ENCODE results near the gene RAB11FIP5.

The RAB11FIP5 gene, protein sequence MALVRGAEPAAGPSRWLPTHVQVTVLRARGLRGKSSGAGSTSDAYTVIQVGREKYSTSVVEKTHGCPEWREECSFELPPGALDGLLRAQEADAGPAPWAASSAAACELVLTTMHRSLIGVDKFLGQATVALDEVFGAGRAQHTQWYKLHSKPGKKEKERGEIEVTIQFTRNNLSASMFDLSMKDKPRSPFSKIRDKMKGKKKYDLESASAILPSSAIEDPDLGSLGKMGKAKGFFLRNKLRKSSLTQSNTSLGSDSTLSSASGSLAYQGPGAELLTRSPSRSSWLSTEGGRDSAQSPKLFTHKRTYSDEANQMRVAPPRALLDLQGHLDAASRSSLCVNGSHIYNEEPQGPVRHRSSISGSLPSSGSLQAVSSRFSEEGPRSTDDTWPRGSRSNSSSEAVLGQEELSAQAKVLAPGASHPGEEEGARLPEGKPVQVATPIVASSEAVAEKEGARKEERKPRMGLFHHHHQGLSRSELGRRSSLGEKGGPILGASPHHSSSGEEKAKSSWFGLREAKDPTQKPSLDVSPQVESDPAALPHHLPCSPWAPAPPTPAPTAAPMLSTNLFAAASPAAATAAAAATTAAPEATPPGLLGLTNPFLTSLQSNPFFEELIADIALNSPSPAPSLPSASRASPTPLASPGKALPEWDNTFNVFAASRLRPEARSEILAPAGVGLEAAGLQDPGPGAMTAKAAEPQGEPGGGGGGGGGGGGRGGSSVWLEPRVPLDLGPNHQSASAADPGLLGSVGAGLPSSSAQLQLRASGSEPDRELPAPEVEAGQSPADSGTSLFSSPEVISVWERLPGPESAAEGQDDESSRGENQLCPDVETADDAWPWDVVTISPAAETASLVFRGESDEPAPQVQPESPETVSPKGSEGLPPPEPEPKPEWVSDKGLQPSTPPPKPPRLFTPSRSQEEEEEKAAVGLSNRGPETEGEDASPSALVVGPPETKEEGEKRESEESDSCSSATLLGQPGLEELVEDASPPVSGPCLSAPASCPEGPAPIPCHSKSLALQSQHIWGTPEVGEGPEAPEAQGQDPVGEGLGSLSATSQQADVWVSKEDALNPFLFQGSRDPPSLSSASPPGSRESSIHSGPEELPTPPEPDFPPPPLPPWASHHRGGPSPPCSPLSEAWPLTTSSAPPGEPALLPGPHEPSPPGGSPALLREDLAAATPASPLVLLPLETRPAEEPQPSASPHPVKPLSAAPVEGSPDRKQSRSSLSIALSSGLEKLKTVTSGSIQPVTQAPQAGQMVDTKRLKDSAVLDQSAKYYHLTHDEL (N-terminal part only)

DNA sequence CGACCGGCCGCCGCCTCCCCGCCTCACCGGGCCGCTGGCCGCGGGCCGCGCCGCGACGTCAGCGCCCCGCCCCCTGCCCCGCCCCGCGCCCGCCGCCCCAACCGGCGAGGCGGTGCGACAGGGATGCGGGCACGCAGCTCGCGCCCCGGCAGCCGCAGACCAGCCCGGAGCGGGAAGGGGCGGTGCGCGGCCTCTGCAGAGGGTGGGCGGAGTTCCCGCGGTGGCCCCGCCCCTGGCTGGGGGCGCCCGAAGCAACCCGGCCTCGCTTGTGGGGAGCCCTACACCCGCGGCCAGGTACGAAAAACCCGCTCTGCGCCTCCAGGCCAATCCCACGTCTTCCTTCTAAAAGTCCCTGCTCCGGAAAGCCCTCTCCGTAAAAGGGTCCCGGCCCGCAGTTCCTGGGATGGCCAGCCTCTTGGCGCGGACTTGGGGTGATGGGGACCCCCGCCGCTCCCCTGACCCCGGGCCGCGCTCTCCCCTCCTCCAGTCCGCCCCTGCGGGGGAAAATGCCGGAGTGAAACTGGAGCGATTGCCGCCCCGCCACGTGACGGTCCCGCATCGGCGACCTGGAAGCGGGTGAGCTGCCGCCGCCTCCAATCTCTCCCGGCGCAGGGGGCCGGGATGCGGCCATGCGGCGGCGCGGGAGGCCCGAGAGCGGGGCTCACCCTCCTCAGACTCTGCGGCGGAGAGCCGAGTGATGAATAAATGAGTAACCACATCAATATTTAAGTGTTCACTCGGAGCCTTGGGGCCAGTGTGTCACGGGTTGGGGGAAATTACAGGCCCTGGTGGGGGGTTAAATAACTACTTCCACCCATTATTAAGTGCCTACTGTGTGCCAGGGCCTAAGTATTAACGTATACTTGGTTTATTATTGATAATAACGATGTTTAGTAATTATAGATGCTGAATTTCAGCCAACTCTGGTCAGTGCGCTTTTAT is at the start of gene RAB11FIP5:
Gene RAB11FIP5 (minus strand): TSS at position 36 of the 942 bp plus-strand sequence. CDS start 171 bp downstream, outside the sequence.
- ChIA-PET POLR2A (no interaction called here), CTCF (interaction anchor here (0.8 to 5.0 kb wide), 4 partner anchors 28 to 177 kb away, joined by 3 to 19 read pairs (median 4); no protein-coding TSS in a partner anchor)
- peak; percentile 77 for DNase-seq (ENCODE audit: extremely low spot score)
- TF ChIP-seq, protein P1, sequence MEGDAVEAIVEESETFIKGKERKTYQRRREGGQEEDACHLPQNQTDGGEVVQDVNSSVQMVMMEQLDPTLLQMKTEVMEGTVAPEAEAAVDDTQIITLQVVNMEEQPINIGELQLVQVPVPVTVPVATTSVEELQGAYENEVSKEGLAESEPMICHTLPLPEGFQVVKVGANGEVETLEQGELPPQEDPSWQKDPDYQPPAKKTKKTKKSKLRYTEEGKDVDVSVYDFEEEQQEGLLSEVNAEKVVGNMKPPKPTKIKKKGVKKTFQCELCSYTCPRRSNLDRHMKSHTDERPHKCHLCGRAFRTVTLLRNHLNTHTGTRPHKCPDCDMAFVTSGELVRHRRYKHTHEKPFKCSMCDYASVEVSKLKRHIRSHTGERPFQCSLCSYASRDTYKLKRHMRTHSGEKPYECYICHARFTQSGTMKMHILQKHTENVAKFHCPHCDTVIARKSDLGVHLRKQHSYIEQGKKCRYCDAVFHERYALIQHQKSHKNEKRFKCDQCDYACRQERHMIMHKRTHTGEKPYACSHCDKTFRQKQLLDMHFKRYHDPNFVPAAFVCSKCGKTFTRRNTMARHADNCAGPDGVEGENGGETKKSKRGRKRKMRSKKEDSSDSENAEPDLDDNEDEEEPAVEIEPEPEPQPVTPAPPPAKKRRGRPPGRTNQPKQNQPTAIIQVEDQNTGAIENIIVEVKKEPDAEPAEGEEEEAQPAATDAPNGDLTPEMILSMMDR (IDR thresholded peaks at IDR 0.05; ENCODE audit: control extremely low read depth, extremely low read depth, low read depth, missing control alignments) = no peak

DNA sequence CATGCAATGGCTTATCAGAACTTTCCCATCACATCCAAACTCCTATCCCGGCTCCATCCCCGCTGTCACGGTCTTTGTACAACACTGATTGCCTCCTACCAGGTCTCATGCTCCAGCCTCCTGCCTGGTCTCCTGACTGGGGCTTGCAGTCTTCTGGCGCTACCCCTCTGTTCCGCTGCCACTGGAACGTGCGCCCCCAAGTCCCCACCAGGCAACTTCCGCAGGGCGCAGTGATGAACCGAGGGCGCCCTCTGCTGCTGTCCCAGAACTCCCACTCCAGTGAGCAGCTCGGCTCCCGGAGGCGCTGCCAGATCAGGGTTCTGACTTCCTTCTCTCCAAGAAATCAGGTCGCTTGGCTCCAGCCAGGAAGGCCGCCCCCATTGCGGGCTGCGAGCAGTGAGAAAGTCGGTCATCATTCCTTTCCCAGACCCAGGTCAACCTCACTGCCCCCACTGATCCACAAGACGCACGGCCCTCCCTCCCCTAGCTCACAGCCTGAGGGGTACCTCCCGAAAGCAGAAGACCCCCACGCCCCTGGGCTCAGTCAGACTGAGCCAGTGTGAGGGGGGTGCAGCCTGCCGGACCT is 43.9 kb upstream of the RAB11FIP5 start:
- DNase-seq (ENCODE audit: extremely low spot score) = peak; percentile 38
- POLR2A ChIA-PET = no interaction called here
- CTCF ChIA-PET = interaction anchor here (0.9 to 4.0 kb wide), 6 partner anchors 21 to 264 kb away, joined by 3 to 22 read pairs (median 6); no protein-coding TSS in a partner anchor
- TF ChIP-seq, protein P1 (IDR thresholded peaks at IDR 0.05; ENCODE audit: control extremely low read depth, extremely low read depth, low read depth, missing control alignments) = peak; percentile 38

DNA sequence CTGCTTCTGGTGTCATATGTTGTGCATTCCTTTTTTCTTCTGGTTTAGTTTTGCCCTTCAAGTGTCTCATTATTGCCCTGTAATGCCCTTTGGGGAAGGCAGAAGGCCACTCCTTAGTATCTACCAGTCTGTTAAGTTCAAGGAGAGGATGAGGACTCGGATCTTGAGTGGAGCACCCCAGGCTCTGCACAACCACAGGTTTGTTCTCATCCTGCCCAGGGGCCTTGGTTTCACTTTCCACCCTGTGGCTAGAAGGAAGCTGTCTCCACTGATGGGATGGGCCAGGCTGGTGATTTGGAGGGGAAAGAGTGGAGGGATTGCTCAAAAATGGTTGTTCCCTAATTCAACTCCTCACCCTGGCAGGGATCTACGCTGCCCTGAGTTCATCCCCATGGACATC is 30.2 kb upstream of the RAB11FIP5 start:
- TF ChIP-seq, protein P1 (IDR thresholded peaks at IDR 0.05; ENCODE audit: control extremely low read depth, extremely low read depth, low read depth, missing control alignments) = no peak
- ChIA-PET POLR2A (no interaction called here), CTCF (no interaction called here)
- DNase-seq (ENCODE audit: extremely low spot score) = no peak

DNA sequence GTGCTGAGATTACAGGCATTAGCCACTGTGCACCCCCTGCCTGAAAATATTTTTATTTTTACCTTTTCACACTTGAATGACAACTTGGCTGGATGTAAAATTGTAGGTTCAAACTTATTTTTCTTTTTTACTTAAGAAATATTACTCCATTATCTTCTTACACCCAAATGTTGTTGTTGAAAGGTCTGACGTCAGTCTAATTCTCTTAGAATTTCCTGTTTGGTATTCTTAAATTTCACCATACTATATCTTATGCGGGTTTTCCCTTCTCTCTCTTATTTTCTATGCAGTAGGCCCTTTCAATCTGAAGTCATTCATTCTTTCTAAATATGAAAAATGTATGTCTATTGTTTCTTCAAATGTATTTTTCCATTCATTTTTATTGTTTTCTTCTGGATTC is 29.1 kb upstream of the RAB11FIP5 start:
- TF ChIP-seq, protein P1 (IDR thresholded peaks at IDR 0.05; ENCODE audit: control extremely low read depth, extremely low read depth, low read depth, missing control alignments) = no peak
- CTCF ChIA-PET = interaction anchor here (0.8 kb wide), 1 partner anchor 35 kb away, joined by 3 read pairs; no protein-coding TSS in a partner anchor
- DNase-seq (ENCODE audit: extremely low spot score) = no peak
- POLR2A ChIA-PET = no interaction called here

DNA sequence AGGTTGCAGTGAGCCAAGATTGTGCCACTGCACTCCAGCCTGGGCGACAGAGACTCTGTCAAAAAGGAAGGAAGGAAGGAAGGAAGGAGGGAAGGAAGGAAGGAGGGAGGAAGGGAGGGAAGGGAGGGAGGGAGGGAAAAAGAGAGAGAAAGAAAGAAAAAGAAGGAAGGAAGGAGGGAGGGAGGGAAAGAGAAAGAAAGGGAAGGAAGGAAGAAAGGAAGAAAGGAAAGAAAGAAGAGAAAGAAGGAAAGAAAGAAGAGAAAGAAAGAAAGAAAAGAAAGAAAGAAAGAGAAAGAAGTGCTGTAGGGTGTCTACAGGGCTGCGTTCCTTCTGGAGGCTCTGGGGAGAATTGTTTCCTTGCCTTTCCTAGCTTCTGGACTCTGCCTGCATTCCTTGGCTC is 22.5 kb upstream of the RAB11FIP5 start:
- no peak for DNase-seq (ENCODE audit: extremely low spot score)
- ChIA-PET POLR2A (no interaction called here), CTCF (no interaction called here)
- TF ChIP-seq, protein P1 (IDR thresholded peaks at IDR 0.05; ENCODE audit: control extremely low read depth, extremely low read depth, low read depth, missing control alignments) = no peak
